Stimulated activated CD4-positive, alpha-beta T cell treated with anti-CD3 and anti-CD28 coated beads, Interleukin-4, amount 100 ng/mL, for 1 hour (primary cell): ENCODE data around the gene SYNE2.

Experiments used
- DNase-seq: peaks from one replicate; pipeline ENCODE4 v3.0.0-alpha.2; 2020

The SYNE2 gene

GRCh38 chr14:63912286-63912685 is 59.5 kb downstream of the SYNE2 start:
- DNase-seq, result no peak

- DNase-seq, result no peak
These were observed 65.6 kb downstream of the SYNE2 start for GRCh38 chr14:63918411-63918810.

DNA sequence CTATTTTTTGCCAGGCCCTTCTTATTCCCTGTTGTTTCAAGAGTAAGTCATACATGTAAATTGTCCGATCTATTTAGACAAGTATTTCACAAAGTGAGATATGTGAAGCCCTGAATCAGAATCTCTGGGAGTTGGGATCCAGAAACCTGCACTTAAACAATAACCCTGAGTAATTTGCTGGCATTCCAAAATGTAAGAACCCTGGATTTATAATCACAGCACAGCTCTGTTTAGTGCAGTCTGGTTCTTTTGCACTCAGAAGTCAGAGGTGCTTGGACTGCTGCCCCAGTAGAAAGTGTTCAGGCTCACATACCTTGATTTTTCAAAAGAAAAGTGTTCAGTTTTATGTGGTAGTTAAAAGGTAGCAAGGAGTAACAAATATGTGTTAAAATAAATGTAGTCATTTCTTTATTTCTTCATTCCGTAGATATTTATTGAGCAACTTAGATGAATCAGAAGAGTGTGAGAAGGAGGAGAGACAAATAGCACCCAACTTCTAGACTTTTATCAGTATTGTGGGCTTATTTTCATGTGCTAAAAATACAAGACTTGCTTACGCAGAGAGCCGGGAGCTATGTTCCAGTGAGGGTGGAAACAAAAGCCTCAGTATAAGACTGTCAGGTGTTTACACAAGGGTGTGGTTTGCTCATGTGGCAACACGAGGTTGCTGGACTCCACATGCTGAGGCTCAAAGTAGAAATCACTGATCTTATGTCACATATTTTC is 70.1 kb downstream of the SYNE2 start:
- DNase-seq, result no peak

GRCh38 chr14:63923422-63923752 is 70.6 kb downstream of the SYNE2 start:
- no peak for DNase-seq

GRCh38 chr14:63924375-63924774 is 71.6 kb downstream of the SYNE2 start:
- no peak for DNase-seq

- no peak for DNase-seq
These were observed 73.8 kb downstream of the SYNE2 start for GRCh38 chr14:63926641-63927040.

DNA sequence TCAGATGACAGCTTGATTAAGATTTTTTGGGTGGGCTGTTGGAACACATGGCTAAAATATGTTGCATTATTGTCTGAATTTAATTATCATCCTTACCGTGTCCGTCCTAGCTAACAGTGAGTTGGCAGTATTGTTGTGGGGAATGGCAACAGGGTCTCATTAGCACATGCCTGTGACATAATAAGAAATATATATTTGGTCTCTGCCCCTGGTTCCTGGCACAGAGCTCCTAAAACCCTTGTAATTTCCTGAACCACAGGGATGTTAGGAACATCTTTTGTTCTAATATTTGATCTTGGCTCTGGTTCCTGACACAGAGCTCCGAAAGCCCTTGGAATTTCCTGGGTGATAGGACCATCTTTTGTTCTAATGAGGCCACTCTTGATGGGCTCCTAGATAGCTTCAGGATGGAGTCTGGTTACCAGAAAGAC is 76.0 kb downstream of the SYNE2 start:
- no peak for DNase-seq

- no peak for DNase-seq
These were observed 80.3 kb downstream of the SYNE2 start for GRCh38 chr14:63933110-63933509.

DNA sequence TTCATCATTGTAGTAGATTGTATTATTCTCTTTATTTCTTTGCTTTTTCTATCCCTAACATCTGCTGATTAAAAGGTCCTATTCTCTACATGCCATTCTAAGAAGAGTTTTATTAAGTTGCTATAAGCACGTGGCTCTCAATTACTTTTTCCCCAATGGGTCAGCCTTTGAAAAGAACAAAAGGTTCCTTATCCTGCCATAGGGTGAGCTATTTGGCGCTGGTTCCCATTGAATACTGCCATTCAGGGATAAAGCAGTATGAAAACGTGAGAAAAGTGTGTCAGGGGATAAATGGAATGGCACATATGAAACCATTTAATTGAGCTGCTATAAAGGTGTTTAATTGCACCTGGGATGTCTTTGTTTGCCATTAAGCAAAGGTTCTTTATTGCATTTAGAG is 80.9 kb downstream of the SYNE2 start:
- no peak for DNase-seq

DNA sequence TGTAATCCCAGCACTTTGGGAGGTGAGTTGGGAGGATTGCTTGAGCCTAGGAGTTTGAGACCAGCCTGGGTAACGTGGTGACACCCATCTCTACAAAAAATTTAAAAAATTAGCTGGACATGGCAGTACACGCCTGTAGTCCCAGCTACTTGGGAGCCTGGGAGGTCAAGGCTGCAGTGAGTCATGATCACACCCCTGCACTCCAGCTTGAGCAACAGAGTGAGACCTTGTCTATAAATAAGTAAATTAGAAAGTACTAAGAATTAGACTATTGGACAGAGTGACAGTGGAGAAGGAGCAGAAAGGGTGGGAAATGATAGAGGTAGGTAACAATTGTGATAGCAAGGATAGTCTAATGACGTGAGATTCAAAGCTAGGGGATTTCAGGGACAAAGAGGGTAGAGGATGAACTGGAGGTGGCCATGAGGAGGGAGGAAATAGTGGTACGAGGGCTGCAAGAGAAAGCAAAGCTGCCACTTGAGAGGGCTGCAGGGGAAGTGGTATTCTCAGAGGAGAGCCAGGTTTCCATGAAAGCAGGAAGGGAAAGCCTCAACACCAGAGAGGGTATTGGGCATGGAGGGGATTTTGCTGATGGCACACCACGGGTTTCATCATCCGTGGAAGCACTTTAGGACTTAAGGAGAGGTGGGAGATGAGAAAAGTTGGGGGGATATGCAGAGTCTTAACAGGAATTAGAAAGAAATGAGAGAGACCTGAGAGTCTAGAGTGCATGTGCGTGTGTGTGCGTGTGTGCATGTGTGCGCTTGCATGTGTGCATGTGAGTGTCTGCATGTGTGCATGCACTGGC is 85.6 kb downstream of the SYNE2 start:
- DNase-seq, result no peak

- no peak for DNase-seq
These were observed 86.1 kb downstream of the SYNE2 start for GRCh38 chr14:63939006-63939270.

GRCh38 chr14:63940387-63940786 is 87.6 kb downstream of the SYNE2 start:
- no peak for DNase-seq

GRCh38 chr14:63941023-63941422 is 88.2 kb downstream of the SYNE2 start:
- DNase-seq, result no peak

- no peak for DNase-seq
These were observed 96.9 kb downstream of the SYNE2 start for GRCh38 chr14:63949696-63950095.

- no peak for DNase-seq
These were observed 98.2 kb downstream of the SYNE2 start for GRCh38 chr14:63951021-63951420.

GRCh38 chr14:63951429-63951828 is 98.6 kb downstream of the SYNE2 start:
- no peak for DNase-seq

- no peak for DNase-seq
These were observed 99.5 kb downstream of the SYNE2 start for GRCh38 chr14:63952053-63952932.

- DNase-seq, result no peak
These were observed 100.2 kb downstream of the SYNE2 start for GRCh38 chr14:63952933-63953437.

- DNase-seq, result no peak
These were observed 103.5 kb downstream of the SYNE2 start for GRCh38 chr14:63956326-63956725.

- no peak for DNase-seq
These were observed 108.2 kb downstream of the SYNE2 start for GRCh38 chr14:63960926-63961567.

- no peak for DNase-seq
These were observed 110.1 kb downstream of the SYNE2 start for GRCh38 chr14:63962906-63963305.

DNA sequence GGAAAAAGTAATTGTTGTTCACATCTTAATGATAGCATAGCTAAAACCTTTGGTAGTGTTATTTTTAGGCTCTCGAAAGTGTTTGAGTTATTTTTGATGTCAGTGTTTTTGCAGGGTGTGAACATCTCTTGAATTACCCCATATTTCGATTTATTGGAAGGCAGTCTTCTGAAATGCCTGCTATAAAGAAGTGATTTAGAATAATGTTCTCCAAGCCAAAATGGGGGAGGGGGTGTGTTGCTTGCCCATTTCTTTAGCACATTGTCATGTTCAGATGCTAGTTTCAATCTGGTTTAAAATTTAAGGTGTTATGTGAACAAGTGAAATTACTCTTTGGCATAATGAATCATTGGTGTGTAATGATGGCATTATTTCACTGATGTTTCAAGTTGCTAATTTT is 110.6 kb downstream of the SYNE2 start:
- DNase-seq, result no peak

- DNase-seq, result no peak
These were observed 111.3 kb downstream of the SYNE2 start for GRCh38 chr14:63964113-63964512.
